ENCODE measurements around the gene RFX1.

The RFX1 gene

DNA sequence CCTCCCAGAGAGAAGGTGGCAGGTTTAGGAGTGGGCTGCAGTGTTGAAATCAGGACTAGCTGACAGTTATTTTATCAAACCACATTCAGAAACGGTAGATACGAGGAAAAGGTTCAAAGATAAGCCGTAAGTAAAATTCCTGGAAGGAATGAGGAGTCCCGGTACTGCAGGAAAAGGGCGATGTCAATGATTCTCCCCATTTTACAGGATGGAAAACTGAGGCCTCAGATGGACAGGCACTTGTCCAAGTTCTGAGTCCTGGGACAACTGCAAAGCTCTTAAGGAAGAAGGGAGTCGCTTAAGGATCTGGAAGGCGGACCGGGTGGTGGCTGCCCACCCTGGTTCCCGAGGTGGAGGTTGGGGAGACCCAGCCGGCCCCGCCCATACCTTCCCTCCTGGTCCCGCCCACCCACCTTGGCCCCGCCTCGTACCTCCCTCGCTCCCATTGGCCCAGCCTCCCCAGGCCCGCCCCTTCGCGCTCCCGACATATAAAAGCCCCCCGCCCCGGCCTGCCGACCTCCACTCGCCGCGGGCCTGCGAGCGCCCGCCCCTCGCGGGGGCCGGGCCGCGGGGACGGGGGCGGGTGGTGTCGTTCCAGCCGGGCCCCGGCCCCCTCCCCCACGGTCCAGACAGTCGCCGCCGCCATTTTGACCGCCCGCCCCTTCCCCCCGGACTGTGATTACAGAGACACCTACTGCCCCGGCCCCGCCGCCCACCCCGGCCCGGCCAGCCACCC, 603 bp downstream of the RFX1 start:
- ChIA-PET POLR2A (interaction anchor here (0.5 to 2.5 kb wide), 14 partner anchors 11 to 811 kb away, joined by 3 to 11 read pairs (median 4); partner anchors contain the start of gene IL27RA), CTCF (interaction anchor here (0.7 to 2.1 kb wide), 6 partner anchors 26 to 131 kb away, joined by 3 to 7 read pairs (median 4); partner anchors contain the start of genes ASF1B and IL27RA)
- Histone ChIP-seq H3K4me3 (ENCODE audit: low read depth, low read length) (peak overlapping the region; percentile 92), H3K27ac (ENCODE audit: extremely low read depth, low read depth, low read length) (no peak overlapping the region), H3K9me3 (ENCODE audit: control insufficient read depth, insufficient read depth, low read depth, low read length) (no peaks in the 10 kb centered on the region), H3K36me3 (ENCODE audit: control insufficient read depth in 2 of 2, insufficient read depth in 1 of 2, low read length in 2 of 2) (no peaks in the 10 kb centered on the region; a peak in 1 of 3 replicates), H3K4me1 (ENCODE audit: control insufficient read depth, insufficient read depth, low read length) (no peaks in the 10 kb centered on the region)
- TF ChIP-seq ZNF354C (tag by site-specific recombination; IDR thresholded peaks at IDR 0.05; ENCODE audit: borderline replicate concordance, low read depth) (no peak), KLF9 (tag by site-specific recombination; IDR thresholded peaks at IDR 0.05; ENCODE audit: low read depth) (peak; percentile 68; the same call in 1 of the 2 replicates), WT1 (tag by site-specific recombination; IDR thresholded peaks at IDR 0.05) (peak; percentile 53), ZNF138 (tag by site-specific recombination; IDR thresholded peaks at IDR 0.05; ENCODE audit: borderline replicate concordance) (no peak), SP2 (tag by site-specific recombination; IDR thresholded peaks at IDR 0.05) (peak; percentile 77), KLF7 (tag by site-specific recombination; IDR thresholded peaks at IDR 0.05; ENCODE audit: borderline replicate concordance) (0 out of 2 replicates have a peak, but pooled peaks have one; percentile 19), ZNF658 (tag by site-specific recombination; IDR thresholded peaks at IDR 0.05) (no peak), ZNF157 (tag by site-specific recombination; IDR thresholded peaks at IDR 0.05) (no peak), BCL11B (tag by site-specific recombination; IDR thresholded peaks at IDR 0.05; ENCODE audit: low read depth) (0 out of 2 replicates have a peak, but pooled peaks have one; percentile 20), ZNF184 (tag by site-specific recombination; IDR thresholded peaks at IDR 0.05) (0 out of 2 replicates have a peak, but pooled peaks have one; percentile 15), ZNF670 (tag by site-specific recombination; IDR thresholded peaks at IDR 0.05; ENCODE audit: low read depth) (no peak), RBAK (tag by site-specific recombination; IDR thresholded peaks at IDR 0.05) (no peak), HOXA7 (CRISPR knock-in tag; IDR thresholded peaks at IDR 0.05; ENCODE audit: borderline replicate concordance) (no peak), SP7 (tag by site-specific recombination; IDR thresholded peaks at IDR 0.05) (peak; percentile 69), GLI2 (tag by site-specific recombination; IDR thresholded peaks at IDR 0.05; ENCODE audit: borderline replicate concordance, low read depth) (no peak), ZNF792 (tag by site-specific recombination; IDR thresholded peaks at IDR 0.05) (no peak), SALL2 (tag by site-specific recombination; IDR thresholded peaks at IDR 0.05; ENCODE audit: borderline replicate concordance) (no peak), ZNF660 (tag by site-specific recombination; IDR thresholded peaks at IDR 0.05) (0 out of 2 replicates have a peak, but pooled peaks have one; percentile 40), ZNF394 (tag by site-specific recombination; IDR thresholded peaks at IDR 0.05; ENCODE audit: borderline replicate concordance) (peak; percentile 16; the same call in 1 of the 2 replicates), ZXDB (tag by site-specific recombination; IDR thresholded peaks at IDR 0.05) (peak; percentile 55), KLF8 (tag by site-specific recombination; IDR thresholded peaks at IDR 0.05) (peak; percentile 79)
- TF ChIP-seq, protein P1, sequence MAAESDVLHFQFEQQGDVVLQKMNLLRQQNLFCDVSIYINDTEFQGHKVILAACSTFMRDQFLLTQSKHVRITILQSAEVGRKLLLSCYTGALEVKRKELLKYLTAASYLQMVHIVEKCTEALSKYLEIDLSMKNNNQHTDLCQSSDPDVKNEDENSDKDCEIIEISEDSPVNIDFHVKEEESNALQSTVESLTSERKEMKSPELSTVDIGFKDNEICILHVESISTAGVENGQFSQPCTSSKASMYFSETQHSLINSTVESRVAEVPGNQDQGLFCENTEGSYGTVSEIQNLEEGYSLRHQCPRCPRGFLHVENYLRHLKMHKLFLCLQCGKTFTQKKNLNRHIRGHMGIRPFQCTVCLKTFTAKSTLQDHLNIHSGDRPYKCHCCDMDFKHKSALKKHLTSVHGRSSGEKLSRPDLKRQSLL (tag by site-specific recombination; IDR thresholded peaks at IDR 0.05) = no peak
- TF ChIP-seq, protein P2, sequence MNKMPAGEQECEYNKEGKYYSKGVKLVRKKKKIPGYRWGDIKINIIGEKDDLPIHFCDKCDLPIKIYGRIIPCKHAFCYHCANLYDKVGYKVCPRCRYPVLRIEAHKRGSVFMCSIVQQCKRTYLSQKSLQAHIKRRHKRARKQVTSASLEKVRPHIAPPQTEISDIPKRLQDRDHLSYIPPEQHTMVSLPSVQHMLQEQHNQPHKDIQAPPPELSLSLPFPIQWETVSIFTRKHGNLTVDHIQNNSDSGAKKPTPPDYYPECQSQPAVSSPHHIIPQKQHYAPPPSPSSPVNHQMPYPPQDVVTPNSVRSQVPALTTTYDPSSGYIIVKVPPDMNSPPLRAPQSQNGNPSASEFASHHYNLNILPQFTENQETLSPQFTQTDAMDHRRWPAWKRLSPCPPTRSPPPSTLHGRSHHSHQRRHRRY (tag by site-specific recombination; IDR thresholded peaks at IDR 0.05) = no peak
- TF ChIP-seq, protein P3, sequence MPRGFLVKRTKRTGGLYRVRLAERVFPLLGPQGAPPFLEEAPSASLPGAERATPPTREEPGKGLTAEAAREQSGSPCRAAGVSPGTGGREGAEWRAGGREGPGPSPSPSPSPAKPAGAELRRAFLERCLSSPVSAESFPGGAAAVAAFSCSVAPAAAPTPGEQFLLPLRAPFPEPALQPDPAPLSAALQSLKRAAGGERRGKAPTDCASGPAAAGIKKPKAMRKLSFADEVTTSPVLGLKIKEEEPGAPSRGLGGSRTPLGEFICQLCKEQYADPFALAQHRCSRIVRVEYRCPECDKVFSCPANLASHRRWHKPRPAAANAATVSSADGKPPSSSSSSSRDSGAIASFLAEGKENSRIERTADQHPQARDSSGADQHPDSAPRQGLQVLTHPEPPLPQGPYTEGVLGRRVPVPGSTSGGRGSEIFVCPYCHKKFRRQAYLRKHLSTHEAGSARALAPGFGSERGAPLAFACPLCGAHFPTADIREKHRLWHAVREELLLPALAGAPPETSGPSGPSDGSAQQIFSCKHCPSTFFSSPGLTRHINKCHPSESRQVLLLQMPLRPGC (tag by site-specific recombination; IDR thresholded peaks at IDR 0.05) = 0 out of 2 replicates have a peak, but pooled peaks have one; percentile 34
- TF ChIP-seq, protein P4, sequence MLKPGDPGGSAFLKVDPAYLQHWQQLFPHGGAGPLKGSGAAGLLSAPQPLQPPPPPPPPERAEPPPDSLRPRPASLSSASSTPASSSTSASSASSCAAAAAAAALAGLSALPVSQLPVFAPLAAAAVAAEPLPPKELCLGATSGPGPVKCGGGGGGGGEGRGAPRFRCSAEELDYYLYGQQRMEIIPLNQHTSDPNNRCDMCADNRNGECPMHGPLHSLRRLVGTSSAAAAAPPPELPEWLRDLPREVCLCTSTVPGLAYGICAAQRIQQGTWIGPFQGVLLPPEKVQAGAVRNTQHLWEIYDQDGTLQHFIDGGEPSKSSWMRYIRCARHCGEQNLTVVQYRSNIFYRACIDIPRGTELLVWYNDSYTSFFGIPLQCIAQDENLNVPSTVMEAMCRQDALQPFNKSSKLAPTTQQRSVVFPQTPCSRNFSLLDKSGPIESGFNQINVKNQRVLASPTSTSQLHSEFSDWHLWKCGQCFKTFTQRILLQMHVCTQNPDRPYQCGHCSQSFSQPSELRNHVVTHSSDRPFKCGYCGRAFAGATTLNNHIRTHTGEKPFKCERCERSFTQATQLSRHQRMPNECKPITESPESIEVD (tag by site-specific recombination; IDR thresholded peaks at IDR 0.05) = no peak
- TF ChIP-seq, protein P5, sequence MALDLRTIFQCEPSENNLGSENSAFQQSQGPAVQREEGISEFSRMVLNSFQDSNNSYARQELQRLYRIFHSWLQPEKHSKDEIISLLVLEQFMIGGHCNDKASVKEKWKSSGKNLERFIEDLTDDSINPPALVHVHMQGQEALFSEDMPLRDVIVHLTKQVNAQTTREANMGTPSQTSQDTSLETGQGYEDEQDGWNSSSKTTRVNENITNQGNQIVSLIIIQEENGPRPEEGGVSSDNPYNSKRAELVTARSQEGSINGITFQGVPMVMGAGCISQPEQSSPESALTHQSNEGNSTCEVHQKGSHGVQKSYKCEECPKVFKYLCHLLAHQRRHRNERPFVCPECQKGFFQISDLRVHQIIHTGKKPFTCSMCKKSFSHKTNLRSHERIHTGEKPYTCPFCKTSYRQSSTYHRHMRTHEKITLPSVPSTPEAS (tag by site-specific recombination; IDR thresholded peaks at IDR 0.05) = no peak; the same call in 1 of the 2 replicates
- TF ChIP-seq, protein P6, sequence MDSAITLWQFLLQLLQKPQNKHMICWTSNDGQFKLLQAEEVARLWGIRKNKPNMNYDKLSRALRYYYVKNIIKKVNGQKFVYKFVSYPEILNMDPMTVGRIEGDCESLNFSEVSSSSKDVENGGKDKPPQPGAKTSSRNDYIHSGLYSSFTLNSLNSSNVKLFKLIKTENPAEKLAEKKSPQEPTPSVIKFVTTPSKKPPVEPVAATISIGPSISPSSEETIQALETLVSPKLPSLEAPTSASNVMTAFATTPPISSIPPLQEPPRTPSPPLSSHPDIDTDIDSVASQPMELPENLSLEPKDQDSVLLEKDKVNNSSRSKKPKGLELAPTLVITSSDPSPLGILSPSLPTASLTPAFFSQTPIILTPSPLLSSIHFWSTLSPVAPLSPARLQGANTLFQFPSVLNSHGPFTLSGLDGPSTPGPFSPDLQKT (IDR thresholded peaks at IDR 0.05; ENCODE audit: borderline replicate concordance, low read depth, low read length) = no peak
